Progenitor cell of endocrine pancreas (in vitro differentiated cells): ENCODE data around the gene IREB2. TPM values are rescaled to one million over a fixed set of nuclear protein-coding genes. Genes with fewer than 3 reads are reported as not detected.

ENCODE experiments used
- DNase-seq: peaks from one replicate; pipeline ENCODE4 v3.0.0; 2021; ENCODE audit warnings: low spot score; ENCODE audit not compliant: unreplicated experiment
- H3K27ac Mint-ChIP-seq: 2 replicates; pipeline ENCODE4 v1.8.0; 2021; ENCODE audit warnings: mild to moderate bottlenecking, moderate library complexity, mixed read lengths
- H3K27me3 Mint-ChIP-seq: 2 replicates; pipeline ENCODE4 v1.8.0; 2021; ENCODE audit warnings: mixed read lengths
- H3K36me3 Mint-ChIP-seq: 2 replicates; pipeline ENCODE4 v1.8.0; 2022; ENCODE audit warnings: mixed read lengths; ENCODE audit not compliant: insufficient read depth
- H3K4me1 Mint-ChIP-seq: 2 replicates; pipeline ENCODE4 v1.8.0; 2021; ENCODE audit warnings: low read depth, mixed read lengths
- H3K4me3 Mint-ChIP-seq: 2 replicates; pipeline ENCODE4 v1.8.0; 2021; ENCODE audit warnings: low read depth, mild to moderate bottlenecking, moderate library complexity, mixed read lengths
- H3K9me3 Mint-ChIP-seq: 2 replicates; pipeline ENCODE4 v1.8.0; 2021; ENCODE audit warnings: low read depth, mixed read lengths
- total RNA-seq: library from RNA; stranded (reverse); gene quantifications from 2 replicates; pipeline ENCODE4 v1.2.1, GENCODE V29; 2021
- TF ChIP-seq, protein P1 (sequence below): fragments of 200-600 bp; sonication (generic); IDR thresholded peaks from one replicate; pipeline ENCODE4 v1.5.0; 2021; ENCODE audit warnings: antibody characterized with exemption, mild to moderate bottlenecking; ENCODE audit not compliant: unreplicated experiment

Gene IREB2
- total RNA-seq, 1 donor from 2014 or later = 95.3 TPM

DNA sequence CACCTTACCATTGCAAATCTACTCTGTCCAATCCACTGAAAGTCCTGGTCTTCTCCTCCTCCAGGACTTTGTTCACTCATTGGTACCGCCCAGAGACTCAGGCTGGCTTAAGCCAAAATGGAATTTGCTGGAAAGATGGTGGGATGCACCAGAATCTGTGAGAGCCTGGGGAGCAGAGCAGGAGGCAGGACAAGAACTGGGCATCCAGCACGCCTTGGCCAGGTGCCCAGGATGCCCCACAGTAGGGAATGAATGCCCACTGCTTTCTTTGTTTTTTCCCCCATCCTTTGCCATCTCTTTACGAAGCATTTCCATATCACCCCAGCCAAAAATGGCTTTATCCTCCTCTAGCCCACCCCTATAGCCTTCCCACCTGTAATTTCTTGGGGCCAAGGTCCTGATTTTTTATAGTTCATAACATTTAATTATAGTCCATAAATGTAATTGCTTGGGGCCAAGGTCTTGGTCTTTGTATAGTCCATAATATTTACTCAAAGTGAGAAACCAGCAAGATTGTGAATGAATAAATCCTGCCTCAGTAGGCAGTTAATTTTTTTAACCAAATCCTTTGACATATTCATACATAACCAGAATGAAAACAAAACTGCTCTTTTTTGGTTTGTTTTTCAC lies 23.3 kb upstream of the IREB2 start:
- TF ChIP-seq, protein P1, sequence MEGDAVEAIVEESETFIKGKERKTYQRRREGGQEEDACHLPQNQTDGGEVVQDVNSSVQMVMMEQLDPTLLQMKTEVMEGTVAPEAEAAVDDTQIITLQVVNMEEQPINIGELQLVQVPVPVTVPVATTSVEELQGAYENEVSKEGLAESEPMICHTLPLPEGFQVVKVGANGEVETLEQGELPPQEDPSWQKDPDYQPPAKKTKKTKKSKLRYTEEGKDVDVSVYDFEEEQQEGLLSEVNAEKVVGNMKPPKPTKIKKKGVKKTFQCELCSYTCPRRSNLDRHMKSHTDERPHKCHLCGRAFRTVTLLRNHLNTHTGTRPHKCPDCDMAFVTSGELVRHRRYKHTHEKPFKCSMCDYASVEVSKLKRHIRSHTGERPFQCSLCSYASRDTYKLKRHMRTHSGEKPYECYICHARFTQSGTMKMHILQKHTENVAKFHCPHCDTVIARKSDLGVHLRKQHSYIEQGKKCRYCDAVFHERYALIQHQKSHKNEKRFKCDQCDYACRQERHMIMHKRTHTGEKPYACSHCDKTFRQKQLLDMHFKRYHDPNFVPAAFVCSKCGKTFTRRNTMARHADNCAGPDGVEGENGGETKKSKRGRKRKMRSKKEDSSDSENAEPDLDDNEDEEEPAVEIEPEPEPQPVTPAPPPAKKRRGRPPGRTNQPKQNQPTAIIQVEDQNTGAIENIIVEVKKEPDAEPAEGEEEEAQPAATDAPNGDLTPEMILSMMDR = no peak
- Mint-ChIP-seq H3K36me3 (no peaks in the 10 kb centered on the region), H3K4me1 (peaks cover 21% of the 10 kb centered on the region), H3K27ac (no peak overlapping the region), H3K4me3 (no peak overlapping the region), H3K27me3 (no peaks in the 10 kb centered on the region), H3K9me3 (peaks cover 3% of the 10 kb centered on the region)
- no peak for DNase-seq

DNA sequence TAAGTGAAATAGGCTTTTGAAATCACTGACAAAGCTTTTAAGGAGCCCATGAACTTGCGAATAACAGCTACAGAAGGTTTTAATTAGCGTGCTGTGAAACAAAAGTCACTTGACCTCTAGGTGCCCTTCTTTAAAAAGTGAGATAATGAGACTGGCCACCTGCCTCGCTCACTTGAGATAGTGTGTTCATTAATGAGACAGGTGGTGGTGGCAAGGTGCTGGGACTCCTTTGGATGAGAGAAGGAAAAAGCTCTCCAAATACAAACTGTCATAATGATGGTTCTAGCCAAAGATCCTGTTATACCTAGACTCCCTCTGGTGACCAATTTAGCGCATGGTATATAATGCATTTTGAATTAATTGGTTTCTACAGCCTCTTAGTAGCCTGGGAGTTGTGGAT lies 22.7 kb upstream of the IREB2 start:
- Mint-ChIP-seq H3K27me3 (no peaks in the 10 kb centered on the region), H3K27ac (no peak overlapping the region), H3K4me3 (no peak overlapping the region), H3K4me1 (peaks cover 21% of the 10 kb centered on the region), H3K36me3 (no peaks in the 10 kb centered on the region), H3K9me3 (peaks cover 3% of the 10 kb centered on the region)
- TF ChIP-seq, protein P1 = peak; percentile 43
- no peak for DNase-seq

DNA sequence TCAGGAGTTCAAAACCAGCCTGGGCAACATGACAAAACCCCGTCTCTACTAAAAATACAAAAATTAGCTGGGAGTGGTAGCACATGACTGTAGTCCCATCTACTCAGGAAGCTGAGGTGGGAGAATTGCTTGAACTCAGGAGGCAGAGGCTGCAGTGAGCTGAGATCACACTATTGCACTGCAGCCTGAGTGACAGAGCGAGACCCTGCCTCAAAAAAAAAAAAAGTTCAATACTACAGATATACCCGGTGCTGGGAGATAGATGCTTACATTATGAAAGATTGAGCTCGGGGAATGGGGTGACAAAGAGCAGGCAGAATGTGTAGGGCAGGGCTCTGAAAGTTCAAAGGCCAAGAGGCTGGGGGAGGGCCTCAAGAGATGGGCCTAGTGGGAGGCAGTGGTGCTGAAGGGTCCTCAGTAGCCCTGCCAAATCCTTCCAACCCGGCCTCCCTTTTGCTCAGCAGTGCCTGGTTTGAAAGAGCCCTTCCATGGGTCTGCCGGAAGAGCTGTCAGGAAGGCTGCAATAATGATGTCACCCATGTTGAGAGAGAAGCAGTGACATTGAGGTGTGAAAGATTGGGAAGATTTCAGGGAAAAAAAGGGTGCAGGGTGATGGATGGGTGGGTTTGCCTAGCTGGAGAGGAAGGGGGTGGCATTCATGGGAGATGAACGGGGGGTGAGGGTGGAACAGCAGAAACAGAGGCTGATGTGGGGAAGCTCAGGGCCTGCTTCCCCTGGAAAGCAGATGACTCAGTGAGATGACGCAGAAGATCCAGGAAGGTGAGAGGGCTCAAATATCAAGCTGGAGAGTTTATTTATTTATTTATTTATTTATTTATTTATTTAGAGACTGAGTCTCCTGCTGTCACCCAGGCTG lies 20.0 kb upstream of the IREB2 start:
- TF ChIP-seq, protein P1 = no peak
- Mint-ChIP-seq H3K4me1 (peaks cover 23% of the 10 kb centered on the region), H3K9me3 (peaks cover 3% of the 10 kb centered on the region), H3K4me3 (no peak overlapping the region), H3K27me3 (peaks cover 11% of the 10 kb centered on the region), H3K36me3 (no peaks in the 10 kb centered on the region), H3K27ac (no peak overlapping the region)
- no peak for DNase-seq

DNA sequence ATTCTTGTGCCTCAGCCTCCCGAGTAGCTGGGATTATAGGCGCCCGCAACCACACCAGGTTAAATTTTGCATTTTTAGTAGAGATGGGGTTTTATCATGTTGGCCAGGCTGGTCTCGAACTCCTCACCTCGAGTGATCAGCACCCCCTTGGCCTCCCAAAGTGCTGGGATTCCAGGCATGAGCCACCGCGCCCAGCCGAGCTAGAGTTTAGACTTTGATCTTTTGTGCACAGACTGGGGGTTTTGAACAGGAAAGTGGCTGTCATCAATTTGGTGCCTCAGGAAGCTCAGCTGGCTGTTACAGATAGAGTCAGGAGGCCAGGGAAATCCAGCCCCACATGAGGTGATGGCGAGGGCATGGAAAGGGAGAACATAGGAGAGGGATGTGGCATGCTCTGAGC lies 19.3 kb upstream of the IREB2 start:
- Mint-ChIP-seq H3K27me3 (peaks cover 11% of the 10 kb centered on the region), H3K9me3 (peaks cover 3% of the 10 kb centered on the region), H3K36me3 (no peaks in the 10 kb centered on the region), H3K4me3 (no peak overlapping the region), H3K27ac (no peak overlapping the region), H3K4me1 (peaks cover 23% of the 10 kb centered on the region)
- TF ChIP-seq, protein P1 = no peak
- no peak for DNase-seq

DNA sequence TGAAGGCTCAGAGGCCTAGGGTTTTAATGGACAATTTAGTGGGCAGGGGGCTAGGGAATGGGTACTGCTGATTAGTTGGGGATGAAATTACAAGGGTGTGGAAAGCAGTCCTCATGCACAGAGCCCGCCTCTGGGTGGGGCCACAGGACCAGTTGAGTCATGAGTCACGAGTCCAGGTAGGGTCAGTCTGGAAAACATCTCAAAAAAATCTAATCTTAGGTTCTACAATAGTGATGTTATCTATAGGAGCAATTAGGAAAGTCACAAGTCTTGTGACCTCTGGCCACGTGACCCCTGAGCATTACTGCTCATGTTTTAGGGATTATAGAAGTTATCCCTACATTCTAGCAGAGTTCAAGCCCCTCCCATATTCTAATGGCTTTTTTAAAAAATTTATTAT lies 18.6 kb upstream of the IREB2 start:
- no peaks in the 10 kb centered on the region for H3K36me3 Mint-ChIP-seq
- TF ChIP-seq, protein P1 = no peak
- peaks cover 23% of the 10 kb centered on the region for H3K4me1 Mint-ChIP-seq
- H3K27me3 Mint-ChIP-seq = peaks cover 16% of the 10 kb centered on the region
- peaks cover 3% of the 10 kb centered on the region for H3K9me3 Mint-ChIP-seq
- no peak for DNase-seq
- no peak overlapping the region for H3K4me3 Mint-ChIP-seq
- no peak overlapping the region for H3K27ac Mint-ChIP-seq
